ENCODE measurements around the gene LIM2.

DNA sequence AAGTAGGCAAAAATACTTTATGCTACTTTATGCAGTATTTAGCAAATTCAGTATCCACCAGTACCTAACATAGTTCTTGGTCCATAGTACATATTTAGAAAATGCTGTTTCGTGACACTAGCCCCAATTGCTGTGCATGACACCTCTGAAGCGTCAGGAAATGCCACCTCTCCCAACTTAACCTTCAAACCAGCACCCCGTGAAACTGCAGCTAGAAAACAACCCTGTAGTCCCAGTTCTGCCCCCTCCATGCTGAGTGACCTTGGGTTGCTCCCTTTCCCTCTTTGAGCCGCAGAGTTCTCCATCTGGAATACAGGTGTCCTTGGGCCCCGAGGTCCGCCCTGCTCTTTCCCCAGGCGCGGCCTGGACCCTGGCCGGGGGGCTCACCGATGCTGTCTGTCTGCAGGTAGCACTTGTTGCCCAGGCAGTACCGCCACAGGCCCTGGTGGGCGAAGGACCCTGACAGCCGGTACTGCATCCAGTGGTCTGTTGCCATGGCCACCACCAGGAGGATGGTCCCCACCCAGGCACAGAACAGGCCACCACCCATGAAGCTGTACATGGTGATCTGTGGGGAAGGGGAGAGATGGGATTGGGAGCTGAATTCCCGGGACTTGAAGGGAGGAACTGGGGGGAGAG lies 773 bp downstream of the LIM2 start:
- TF ChIP-seq POLR2A (IDR thresholded peaks at IDR 0.05), result no peak
- TF ChIP-seq, protein P1, sequence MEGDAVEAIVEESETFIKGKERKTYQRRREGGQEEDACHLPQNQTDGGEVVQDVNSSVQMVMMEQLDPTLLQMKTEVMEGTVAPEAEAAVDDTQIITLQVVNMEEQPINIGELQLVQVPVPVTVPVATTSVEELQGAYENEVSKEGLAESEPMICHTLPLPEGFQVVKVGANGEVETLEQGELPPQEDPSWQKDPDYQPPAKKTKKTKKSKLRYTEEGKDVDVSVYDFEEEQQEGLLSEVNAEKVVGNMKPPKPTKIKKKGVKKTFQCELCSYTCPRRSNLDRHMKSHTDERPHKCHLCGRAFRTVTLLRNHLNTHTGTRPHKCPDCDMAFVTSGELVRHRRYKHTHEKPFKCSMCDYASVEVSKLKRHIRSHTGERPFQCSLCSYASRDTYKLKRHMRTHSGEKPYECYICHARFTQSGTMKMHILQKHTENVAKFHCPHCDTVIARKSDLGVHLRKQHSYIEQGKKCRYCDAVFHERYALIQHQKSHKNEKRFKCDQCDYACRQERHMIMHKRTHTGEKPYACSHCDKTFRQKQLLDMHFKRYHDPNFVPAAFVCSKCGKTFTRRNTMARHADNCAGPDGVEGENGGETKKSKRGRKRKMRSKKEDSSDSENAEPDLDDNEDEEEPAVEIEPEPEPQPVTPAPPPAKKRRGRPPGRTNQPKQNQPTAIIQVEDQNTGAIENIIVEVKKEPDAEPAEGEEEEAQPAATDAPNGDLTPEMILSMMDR (IDR thresholded peaks at IDR 0.05), result no peak

Measured in uterus (tissue), 2 donors.